Pons (tissue), 1 donor: ENCODE results near the gene NBR1.
"Not testable (repeated sequence)": the region's sequence is repeated elsewhere in the genome, so short reads cannot be mapped to it uniquely, and the experiment has no call there.

Source experiments
- DNase-seq: peaks from one replicate; pipeline ENCODE4 v3.0.0-alpha.2; 2016; ENCODE audit warnings: low spot score

NBR1 gene, protein sequence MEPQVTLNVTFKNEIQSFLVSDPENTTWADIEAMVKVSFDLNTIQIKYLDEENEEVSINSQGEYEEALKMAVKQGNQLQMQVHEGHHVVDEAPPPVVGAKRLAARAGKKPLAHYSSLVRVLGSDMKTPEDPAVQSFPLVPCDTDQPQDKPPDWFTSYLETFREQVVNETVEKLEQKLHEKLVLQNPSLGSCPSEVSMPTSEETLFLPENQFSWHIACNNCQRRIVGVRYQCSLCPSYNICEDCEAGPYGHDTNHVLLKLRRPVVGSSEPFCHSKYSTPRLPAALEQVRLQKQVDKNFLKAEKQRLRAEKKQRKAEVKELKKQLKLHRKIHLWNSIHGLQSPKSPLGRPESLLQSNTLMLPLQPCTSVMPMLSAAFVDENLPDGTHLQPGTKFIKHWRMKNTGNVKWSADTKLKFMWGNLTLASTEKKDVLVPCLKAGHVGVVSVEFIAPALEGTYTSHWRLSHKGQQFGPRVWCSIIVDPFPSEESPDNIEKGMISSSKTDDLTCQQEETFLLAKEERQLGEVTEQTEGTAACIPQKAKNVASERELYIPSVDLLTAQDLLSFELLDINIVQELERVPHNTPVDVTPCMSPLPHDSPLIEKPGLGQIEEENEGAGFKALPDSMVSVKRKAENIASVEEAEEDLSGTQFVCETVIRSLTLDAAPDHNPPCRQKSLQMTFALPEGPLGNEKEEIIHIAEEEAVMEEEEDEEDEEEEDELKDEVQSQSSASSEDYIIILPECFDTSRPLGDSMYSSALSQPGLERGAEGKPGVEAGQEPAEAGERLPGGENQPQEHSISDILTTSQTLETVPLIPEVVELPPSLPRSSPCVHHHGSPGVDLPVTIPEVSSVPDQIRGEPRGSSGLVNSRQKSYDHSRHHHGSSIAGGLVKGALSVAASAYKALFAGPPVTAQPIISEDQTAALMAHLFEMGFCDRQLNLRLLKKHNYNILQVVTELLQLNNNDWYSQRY

DNA sequence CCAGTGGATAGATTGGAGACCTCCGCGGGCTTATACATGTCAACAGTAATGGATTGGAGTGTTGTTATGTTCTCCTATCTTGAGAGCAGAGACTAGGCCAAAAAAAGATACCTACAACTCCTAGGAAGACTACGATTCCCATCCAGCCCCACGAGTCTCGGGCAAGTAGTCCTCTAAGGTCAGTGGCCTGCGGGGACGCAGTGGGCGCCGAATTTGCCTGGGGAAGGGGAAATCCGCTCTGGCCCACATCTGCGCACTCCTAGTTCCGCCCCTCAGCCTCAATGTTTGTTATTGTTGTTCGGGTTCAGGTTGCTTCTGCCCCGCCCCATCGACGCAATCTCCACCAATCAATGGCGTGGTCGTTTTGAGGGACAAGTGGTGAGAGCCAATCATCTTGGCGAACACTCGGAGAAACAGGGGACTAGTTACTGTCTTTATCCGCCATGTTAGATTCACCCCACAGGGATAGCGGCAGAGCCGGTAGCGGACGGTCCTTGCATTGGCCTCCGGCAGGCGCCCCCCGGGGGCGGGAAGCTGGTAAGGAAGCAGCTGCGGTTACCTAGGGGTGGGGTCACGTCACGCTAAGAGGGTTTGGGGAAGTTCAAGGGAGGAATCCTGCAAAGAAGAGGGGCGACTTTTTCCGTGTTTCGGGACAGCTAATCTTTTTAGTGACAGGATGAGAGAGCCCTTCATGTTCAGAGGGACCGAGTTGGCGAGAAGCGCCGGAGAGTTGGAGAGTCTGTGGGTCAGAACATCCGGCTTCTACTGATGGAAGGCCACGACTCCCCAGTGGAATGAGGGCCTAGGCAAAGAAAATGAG lies at the start of gene NBR1:
Gene NBR1, plus strand, starts transcription at position 449 of the 820 bp plus-strand sequence. CDS start 4,586 bp downstream, outside the sequence.
- peak; percentile 100 for DNase-seq

DNA sequence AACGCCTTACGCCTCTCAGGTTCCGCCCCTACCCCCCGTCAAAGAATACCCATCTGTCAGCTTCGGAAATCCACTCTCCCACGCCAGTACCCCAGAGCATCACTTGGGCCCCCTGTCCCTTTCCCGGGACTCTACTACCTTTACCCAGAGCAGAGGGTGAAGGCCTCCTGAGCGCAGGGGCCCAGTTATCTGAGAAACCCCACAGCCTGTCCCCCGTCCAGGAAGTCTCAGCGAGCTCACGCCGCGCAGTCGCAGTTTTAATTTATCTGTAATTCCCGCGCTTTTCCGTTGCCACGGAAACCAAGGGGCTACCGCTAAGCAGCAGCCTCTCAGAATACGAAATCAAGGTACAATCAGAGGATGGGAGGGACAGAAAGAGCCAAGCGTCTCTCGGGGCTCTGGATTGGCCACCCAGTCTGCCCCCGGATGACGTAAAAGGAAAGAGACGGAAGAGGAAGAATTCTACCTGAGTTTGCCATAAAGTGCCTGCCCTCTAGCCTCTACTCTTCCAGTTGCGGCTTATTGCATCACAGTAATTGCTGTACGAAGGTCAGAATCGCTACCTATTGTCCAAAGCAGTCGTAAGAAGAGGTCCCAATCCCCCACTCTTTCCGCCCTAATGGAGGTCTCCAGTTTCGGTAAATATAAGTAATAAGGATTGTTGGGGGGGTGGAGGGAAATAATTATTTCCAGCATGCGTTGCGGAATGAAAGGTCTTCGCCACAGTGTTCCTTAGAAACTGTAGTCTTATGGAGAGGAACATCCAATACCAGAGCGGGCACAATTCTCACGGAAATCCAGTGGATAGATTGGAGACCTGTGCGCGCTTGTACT lies 45.7 kb upstream of the NBR1 start, which contains the start of gene BRCA1:
Gene BRCA1, minus strand, starts transcription at position 232 of the 834 bp plus-strand sequence. CDS start 1,268 bp downstream, outside the sequence.
- peak; percentile 98 for DNase-seq

DNA sequence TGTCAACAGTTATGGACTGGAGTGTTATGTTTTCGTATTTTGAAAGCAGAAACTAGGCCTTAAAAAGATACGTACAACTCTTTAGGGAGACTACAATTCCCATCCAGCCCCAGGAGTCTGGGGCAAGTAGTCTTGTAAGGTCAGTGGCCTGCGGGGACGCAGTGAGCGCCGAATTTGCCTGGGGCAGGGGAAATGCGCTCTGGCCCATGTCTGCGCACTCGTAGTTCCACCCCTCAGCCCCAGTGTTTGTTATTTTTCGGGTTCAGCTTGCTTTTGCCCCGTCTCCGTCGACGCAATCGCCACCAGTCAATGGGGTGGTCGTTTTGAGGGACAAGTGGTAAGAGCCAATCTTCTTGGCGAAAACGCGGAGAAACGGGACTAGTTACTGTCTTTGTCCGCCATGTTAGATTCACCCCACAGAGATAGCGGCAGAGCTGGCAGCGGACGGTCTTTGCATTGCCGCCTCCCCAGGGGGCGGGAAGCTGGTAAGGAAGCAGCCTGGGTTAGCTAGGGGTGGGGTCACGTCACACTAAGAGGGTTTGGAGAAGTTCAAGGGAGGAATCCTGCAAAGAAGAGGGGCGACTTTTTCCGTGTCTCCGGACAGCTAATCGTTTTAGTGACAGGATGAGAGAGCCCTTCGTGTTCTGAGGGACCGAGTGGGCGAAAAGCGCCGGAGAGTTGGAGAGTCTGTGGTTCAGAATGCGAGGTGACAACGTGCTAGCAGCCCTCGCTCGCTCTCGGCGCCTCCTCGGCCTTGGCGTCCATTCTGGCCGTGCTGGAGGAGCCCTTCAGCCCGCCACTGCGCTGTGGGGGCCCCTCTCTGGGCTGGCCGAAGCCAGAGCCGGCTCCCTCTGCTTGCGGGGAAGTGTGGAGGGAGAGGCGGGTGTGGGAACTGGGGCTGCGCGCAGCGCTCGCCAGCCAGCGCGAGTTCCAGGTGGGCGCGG lies 44.8 kb upstream of the NBR1 start:
- no peak for DNase-seq

DNA sequence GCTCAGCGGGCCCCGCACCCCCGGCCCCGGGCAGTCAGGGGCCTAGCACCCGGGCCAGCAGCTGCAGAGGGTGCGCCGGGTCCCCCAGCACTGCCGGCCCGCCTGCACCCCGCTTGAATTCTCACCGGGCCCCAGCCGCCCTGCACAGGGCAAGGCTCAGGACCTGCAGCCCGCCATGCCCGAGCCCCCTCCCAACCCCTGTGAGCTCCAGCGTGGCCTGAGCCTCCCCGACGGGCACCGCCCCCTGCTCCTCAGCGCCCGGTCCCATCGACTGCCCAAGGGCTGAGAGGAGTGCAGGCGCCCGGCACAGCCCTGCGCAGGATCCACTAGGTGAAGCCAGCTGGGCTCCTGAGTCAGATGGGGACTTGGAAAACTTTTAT lies 44.1 kb upstream of the NBR1 start:
- DNase-seq: no peak

DNA sequence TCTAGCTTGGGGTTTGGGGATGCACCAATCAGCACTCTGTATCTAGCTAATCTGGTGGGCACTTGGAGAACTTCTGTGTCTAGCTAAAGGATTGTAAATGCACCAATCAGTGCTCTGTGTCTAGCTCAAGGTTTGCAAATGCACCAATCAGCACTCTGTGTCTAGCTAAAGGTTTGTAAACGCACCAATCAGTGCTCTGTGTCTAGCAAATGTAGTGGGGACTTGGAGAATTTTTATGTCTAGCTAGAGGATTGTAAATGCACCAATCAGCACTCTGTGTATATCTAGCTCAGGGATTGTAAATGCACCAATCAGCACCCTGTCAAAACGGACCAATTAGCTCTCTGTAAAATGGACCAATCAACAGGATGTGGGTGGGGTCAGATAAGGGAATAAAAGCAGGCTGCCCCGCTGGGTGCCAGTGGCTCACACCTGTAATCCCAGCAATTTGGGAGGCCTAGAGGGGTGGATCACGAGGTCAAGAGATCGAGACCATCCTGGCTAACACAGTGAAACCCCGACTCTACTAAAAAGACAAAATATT lies 43.6 kb upstream of the NBR1 start:
- not testable (repeated sequence) for DNase-seq

DNA sequence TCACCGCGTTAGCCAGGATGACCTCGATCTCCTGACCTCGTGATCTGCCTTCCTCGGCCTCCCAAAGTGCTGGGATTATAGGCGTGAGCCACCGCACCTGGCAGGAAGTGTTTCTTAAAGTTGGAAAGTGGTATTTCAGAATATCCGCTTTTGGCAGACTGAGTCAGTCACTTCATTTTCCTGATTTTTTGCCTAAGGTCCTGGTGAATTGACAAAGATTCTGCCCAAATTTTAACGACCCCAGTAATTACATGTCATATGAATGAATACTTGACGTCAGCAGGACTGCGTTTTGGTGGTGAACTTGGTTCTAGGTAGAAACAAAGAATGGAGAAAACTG lies 41.4 kb upstream of the NBR1 start:
- DNase-seq: no peak

DNA sequence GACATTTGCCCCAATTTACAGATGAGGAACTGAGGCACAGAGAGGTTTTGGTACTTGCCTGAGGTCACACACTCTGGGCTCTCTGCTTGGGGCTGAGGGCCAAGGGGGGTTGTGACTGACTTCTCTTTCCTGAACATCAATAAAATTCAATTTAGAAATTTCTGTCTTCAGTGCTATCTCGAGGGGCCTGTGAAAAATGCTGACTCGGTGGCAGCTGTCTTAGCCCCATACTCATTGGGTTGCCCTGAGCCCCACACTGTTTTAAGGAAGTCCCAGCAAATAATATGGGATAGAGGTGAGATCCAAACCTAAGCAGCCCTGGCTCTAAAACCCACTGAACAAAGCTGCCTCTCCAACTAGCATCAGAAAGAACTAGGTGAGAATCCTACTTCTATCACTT lies 38.9 kb upstream of the NBR1 start:
- DNase-seq: no peak

DNA sequence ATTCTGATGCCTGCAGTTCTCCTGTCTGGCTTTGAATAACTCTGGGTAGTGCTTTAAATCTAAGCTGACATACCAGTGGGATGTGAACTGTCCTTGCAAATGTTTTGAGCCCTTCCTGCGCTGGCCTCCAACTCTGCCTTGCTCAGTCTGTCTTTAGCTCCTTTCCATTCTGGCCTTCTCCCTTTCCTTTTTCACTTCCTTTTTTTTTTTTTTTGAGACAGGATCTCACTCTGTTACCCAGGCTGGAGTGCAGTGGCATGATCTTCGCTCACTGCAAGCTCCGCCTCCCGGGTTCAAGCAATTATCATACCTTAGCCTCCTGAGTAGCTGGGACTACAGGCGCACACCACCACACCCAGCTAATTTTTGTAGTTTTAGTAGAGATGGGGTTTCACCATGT lies 37.6 kb upstream of the NBR1 start:
- DNase-seq: not testable (repeated sequence)

DNA sequence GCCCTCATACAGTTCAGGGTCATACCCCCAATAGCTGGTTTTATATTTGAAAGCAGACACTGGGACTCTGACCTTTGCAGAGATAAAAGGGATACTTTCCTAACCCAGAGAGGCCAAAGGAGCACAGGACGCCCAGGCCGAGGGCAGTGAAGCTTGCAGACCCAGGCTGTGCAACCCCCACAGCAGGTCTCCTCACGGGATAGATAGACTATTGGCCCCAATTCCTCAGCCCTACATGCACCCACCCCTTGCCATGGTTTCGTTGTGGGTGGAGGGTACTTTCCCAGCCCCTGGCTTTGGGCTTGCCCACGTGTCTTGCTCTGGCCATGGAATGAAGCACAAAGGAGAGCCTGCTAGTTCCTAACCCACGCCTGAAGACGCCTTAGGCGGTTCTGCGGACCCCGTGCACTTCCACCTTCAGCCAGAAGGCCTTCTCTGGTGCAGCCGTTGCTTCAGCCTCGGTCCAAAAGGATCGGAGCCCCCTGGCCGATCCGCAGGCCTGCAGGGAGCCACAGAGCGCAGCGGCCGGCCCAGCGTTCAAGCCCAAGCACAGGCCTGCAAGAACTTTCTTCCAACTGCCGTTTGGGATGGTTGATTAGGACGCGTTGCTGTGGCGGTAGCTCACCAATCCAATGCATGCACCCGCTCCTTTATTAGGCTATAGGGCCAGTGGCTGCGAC lies 36.1 kb upstream of the NBR1 start:
- DNase-seq: no peak

DNA sequence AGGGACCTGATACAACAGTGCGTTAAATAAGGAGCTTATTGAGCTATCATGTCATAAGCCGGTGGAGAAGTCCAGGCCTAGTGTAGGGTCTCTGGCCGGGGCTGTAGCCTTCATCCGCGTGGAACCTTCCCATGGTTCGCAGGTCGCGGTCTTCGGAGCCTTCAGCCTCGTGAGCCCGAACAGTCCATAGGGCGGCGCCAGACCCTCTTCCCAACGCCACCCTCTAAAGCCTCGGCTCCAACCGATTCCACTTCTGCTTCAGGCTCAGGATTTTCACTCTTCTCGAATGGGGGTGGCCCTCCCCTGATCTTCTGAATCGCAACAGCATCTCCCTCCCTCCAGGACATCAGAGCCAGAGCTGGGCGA lies 35.6 kb upstream of the NBR1 start:
- DNase-seq: no peak

DNA sequence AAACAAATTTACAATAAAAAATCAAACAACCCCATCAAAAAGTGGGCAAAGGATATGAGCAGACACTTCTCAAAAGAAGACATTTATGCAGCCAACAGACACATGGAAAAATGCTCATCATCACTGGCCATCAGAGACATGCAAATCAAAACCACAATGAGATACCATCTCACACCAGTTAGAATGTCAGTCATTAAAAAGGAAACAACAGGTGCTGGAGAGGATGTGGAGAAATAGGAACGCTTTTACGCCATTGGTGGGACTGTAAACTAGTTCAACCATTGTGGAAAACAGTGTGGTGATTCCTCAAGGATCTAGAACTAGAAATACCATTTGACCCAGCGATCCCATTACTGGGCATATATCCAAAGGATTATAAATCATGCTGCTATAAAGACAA lies 34.4 kb upstream of the NBR1 start:
- DNase-seq: not testable (repeated sequence)

DNA sequence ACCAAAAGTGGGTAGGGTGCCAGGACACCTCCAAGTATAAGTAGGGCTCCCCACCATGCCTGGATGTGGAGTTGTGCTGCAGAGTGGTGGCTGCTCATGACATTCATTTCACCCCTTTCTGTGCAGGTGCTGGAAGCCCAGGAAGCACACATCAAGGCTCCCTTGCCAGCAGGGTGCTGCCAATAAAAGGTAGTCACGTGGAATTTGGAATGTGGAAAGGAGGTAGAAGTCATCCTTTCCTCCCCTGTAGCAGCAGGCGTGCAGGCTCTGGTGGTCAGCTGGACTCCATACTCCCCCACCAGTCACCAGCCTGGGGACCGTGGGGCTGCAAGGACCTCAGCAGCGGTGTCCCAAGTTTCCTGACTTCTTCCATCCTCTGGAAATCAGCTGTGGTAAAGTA lies 32.5 kb upstream of the NBR1 start:
- not testable (repeated sequence) for DNase-seq

DNA sequence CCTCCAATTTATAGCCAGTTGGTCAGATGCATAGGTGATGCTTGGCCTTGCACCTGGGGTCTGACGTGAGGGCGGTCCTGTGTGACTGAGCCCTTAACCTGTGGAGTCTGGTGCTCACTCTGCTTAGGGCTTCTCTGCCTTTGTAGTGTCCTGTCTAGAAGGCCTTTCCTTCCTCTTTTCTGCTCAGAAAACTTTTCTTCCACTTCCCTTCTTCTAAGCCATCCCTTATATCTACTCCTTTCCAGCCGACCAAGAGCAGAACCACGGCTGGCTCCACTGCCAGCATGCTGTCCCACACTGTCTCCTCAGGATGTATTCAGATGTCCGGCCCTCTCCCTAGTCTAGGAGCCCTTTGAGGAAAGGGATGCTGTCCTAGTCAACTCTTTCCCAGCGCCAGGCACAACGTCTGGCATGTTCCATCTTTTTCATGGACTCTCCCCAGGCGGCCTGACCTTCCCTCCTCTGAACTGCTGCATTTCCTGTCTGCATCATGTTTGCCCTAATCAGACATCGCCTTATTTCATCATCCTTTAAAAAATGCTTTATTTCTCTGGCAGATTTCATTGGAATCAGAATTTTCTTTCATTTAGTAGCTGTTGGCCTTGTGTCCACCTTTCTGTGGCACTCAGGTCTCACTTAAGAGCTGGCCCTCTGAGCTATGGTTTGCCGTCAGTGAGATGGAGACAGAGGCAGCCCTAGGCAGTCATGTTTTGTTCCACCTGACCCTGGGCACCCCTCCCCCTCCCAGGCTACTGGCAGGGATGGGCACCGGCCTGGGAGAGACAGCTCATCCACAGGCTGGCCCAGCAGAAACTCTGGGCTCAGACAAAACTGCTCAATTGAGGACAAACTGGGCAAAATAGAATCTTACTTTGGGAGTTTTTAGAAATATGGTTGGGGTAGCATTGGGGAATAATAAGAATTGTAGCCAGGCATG lies 30.4 kb upstream of the NBR1 start:
- peak; percentile 25 for DNase-seq

DNA sequence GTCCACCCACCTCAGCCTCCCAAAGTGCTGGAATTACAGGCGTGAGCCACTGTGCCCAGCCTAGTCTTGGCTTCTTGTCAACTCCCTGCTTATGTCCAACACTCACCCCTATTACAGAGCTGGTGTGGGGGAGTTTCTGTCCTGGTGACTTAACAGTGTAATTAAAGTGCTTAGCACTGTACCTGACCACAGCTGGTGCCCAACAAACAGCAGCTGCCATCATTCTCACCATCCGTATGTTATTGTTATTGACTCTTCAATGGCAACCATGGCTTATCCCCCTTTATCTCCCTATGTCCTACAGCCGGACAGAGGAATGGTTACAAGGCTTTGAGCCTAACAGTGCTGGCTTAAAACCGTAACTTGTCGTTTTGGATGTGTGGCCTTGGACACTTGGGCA lies 28.9 kb upstream of the NBR1 start:
- no peak for DNase-seq

DNA sequence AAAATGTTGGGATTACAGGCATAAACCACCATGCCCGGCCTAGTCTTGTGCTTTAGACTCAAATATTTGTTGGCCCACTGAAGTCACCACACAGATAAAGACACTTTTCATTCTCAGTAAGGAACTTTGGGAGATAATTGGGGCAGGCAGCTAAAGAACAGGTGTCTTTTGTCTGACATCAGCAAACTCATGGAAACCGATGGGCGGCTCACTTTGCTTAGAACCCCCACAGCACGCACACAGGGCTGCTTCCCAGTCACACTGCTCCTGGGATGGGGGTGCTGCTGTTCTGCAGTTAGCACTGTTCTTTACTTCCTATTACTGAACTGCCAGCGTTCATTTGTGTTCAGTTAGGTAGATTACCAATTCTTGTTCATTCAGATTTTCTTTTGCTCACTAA lies 27.8 kb upstream of the NBR1 start:
- DNase-seq: no peak

DNA sequence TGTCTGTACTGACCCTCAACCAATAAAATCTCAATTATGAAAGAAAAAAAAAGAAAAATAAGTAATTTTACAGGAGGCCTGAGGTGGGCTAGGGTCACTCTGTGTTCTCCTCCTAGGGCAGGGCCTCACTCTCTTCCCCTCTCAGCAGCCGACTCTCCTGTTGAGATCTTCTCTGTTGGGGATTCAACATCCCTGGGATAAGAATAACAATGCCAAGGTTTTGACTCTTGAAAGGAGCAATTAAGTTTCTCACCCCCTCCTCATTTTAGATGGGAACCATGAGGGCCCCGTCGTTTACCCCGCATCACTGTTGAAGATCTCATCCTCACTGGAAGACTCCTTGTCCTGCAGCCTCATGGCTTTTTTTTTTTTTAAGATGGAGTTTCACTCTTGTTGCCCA lies 24.4 kb upstream of the NBR1 start:
- no peak for DNase-seq

DNA sequence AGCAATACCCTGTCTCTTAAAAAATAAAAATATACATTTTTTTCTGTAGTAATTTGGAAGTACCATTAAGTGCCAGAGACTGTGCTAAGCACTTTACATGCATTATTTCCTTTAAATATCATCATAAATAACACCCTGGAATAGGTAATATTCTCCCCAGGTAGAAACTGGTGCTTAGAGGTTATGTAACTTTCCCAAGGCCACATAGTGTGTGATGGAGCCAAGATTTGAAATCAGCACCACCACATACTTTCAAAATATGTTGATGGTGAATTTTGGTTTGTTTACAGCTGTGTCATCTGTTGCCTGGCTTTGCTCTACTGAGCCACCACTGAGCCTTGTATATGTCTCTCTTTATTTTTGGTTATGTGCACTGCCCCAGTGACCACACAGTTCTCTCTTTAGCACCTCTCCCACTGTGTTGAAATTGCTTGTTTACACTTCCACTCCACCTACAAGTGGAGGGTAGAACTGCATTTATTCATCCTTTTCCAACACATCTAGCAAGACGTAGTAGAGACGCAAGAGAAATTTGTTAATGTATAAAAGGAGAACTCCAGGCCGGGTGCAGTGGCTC lies 19.0 kb upstream of the NBR1 start:
- DNase-seq: no peak
